Inferior parietal cortex (tissue), 1 donor: Measurements from ENCODE around the gene HIF1A.
A peak's percentile ranks its signal among the peaks of the same experiment; 100 is the strongest.
"Not testable (repeated sequence)": the region's sequence is repeated elsewhere in the genome, so short reads cannot be mapped to it uniquely, and the experiment has no call there.

Experiments used
- DNase-seq: peaks from one replicate; pipeline ENCODE4 v3.0.0-alpha.2; 2016; ENCODE audit errors: extremely low spot score

Gene HIF1A

DNA sequence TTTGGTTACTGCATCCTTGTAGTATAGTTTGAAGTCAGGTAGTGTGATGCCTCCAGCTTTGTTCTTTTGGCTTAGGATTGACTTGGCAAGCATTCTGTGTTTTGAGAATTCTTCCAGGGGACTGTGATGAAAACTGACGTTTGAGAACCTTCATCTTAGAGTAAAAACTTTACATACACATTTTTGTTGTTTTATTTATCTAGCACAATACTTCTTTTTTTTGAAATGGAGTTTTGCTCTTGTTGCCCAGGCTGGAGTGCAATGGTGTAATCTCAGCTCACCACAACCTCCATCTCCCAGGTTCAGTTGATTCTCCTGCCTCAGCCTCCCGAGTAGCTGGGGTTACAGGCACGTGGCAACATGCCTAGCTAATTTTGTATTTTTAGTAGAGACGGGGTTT, 13.4 kb downstream of the HIF1A start:
- DNase-seq, result not testable (repeated sequence)

DNA sequence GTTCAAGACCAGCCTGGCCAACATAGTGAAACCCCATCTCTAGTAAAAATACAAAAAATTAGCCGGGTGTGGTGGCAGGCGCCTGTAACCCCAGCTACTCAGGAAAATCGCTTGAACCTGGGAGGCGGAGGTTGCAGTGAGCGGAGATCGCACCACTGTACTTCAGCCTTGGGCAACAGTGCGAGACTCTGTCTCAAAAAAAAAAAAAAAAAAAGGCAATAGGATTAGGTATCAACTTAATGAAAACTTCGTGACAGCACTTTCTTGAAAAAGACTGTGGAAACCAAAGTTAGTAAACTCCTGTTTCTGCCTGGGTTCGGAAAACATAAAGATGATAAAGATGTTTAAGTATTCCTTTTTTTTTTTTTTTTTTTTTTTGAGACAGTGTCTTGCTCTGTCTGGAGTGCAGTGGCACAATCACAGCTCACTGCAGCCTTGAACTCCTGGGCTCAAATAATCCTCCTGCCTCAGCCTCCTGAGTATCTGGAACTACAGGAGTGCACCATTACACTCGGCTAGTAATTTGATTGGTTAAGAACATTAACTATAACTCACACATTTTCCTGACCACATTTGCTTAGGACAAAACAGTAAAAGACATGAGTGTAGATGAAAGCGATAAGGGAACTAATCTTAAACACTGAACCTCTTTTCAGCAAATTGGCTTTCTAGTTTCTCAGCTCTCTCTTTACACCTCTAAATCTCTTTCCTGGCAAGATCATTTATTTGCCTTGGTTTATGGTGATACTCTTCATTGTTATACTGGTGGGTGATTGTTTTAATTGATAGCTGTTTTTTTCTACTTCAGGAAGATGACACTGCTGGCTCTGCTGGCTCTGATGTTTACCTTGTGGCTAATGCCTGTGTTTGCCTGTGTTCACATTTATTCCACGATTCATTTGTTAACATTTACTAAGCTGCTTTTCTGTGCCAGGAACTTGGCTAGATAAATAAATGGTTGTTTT, 15.8 kb downstream of the HIF1A start:
- no peak for DNase-seq

DNA sequence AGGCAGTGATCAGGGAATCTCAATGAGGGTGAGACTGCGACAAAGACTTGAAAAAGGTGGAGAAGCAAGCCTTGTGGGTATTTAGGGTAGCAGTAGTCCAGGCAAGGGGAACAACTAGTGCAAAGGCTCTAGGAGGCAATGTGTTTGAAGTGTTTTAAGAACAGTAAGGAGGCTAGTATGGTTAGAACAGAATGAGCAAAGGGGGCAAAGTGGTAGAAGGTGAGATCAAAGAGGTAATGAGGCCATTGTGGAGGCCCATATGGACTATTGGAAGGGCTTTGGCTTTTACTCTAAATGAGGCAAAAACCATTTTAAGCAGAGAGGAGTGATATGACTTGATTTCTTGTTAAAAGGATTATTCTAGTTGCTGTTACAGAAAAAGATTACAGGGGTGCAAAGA, 16.8 kb downstream of the HIF1A start:
- no peak for DNase-seq

DNA sequence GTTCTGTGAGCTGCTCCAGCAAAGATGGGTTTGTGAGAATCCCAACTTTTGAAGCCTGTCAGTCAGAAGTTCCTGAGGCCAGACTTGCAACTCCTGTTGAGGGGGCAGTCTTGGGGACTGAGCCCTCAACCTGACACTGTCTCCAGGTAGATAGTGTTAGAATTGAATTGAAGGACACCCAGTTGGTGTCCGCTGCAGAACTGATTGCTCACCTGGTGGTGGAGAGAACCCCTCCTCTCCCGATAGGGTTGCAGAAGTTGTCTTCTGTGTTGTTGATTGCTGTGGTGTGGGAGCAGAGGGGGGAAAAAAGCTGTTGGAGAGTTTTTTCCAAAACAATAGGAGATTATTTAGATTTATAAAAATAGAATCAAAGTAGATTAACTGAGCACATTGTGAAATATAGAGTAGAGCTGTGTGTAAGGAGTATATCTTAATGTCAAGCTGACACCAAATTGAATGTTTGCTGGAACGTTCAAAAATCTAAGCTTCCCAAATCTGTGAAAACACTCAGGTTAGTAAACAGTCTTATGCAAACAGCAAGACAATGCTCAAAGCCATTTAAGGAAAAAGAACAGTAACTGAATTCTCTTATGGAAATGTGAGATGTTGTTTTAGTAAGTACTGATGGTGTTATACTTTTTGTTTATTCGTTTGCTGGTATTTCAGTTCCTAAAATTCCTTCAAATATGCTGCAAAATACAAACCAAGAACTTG, 18.6 kb downstream of the HIF1A start:
- no peak for DNase-seq

DNA sequence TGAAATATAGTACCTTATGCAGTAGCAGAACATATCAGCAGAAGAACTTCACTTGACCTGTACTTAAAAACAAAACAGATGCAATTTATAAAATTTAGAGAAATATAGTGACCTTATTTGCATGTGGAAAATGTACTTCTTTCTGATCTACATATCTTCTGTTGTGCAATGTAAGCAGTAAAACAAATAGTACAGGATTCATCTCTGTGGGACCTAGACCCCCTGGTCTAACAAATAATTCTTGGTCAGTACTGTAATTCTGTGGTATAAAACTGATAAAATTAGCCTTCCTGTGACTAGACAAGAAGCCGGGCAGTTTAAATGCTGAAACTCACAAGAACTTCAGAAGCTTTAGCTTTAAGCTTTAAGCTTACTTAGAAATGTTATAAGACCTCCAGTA, 21.6 kb downstream of the HIF1A start:
- no peak for DNase-seq

DNA sequence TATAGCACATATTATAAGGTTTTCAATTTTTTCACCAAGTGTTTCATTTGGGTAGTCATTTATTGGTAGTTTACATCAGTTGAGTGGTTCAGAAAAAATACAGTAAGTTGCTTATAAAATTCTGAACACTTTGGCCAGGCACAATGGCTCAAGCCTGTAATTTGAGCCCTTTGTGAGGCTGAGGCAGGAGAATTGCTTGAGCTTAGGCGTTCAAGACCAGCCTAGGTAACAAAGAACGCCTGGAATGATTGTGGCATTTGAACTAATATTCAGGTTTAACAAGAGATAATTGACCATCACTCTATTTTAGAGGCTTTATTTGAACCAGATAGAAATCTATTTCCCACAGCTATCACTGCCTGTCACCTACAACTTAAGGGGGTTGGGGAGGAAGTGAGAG, 22.7 kb downstream of the HIF1A start:
- no peak for DNase-seq

DNA sequence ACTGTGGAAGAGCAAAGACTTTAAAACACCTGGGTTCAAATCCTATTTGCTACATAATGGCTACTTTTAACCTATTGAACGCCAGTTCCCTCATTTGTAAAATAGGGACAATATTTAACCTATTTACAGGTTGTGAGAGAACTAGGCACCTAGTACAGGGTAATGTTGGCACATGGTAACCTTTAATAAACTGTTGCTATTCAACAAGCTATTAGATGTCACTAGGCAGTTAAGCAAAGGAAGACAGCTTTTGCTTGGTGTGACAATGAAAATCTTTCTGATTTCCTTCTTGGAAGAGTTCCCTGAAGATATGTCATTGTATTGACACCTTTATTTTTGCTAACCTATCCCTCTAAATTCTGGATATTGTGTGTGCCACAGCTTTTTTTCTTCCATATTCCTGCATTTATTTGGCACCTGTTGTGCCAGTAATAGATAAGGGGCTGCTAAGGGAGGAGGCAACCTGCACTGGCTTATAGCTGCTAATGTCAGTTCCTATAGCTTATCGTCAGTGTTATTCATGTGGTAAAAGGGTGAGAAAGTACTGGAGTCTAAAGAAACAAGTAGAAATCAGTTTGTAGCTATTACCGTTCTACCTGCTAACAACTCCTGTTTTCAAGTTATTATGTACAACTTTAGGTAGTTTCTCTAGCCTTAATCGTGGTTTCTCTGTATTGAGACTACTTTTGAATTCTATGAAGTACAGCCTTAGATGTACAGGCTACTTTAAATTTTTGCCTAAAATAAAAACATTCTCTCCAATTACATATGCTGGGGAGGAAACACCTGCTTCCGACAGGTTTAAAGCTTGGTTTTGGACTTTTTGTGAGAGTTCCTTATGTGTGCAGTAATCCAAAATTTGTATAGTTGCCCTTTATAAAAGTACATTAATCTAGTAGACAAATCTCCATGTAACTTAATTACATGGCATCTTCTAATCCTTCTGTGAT, 24.3 kb downstream of the HIF1A start:
- no peak for DNase-seq

DNA sequence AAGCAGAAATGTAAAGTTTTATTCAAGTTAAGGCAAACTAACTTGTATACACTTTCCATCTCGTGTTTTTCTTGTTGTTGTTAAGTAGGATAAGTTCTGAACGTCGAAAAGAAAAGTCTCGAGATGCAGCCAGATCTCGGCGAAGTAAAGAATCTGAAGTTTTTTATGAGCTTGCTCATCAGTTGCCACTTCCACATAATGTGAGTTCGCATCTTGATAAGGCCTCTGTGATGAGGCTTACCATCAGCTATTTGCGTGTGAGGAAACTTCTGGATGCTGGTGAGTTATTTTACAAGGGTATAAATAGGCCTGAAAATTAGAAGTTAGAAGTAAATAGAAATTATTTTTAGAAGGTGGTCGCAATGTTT, 25.0 kb downstream of the HIF1A start:
- DNase-seq, result no peak

DNA sequence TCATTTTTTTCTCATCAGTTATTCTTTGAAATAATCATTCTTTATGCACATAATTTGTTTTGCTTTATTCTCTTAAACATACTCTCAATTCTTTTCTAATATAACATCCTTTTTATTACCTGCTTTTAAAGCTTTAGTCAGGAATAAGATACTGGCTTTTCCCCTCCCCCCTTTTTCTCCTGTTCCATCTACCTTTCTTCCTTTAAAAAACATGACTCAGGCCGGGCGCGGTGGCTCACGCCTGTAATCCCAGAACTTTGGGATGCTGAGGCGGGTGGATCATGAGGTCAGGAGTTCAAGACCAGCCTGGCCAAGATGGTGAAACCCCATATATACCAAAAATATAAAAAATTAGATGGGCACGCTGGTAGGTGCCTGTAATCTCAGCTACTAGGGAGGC, 25.4 kb downstream of the HIF1A start:
- DNase-seq, result no peak

DNA sequence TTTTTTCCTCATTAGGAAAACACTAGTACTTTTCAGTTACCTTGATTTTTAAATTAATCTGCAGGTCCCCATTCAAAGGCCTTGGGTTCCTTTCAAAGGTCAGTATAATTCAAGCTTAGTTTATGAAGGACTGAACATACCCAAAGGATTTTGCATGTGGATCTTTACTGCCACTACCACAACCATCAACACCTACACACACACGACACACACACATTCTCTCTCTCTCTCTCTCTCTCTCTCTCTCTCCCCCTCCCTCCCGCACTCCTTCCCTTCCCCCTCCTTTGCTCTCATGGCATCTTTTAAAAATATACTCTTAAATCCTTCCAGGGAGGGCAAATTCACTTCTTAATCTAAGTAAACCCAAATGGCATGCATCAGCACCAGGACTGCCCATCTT, 28.8 kb downstream of the HIF1A start:
- no peak for DNase-seq

DNA sequence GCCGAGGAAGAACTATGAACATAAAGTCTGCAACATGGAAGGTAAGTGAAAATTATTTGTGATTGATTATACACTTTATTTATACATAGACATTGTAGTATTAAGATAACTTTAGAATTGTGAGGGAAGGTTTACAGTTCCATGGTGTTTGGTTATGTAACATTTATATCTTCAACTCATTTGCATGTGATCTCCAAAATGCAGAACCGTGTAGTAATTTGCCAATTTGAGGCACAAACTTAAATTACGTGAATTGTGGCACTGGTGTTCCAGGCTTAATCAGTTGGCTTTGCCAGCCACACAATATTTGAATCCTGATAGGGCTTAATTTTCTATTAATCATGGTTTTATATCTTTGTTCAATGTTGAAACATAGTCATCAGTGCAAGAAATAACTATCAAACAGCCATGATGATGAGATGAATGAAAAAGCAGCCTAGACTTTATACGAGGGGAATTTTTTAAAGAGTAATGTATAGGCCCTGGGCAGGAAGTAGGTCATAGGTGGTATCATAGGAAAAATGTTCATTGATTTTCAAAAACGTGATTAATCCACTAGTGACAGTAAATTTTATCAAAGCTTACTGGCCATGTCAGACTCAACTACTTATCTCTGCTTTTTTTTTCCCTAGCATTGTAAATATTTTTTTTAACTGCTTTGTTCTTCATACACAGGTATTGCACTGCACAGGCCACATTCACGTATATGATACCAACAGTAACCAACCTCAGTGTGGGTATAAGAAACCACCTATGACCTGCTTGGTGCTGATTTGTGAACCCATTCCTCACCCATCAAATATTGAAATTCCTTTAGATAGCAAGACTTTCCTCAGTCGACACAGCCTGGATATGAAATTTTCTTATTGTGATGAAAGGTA, 31.7 kb downstream of the HIF1A start:
- DNase-seq, result no peak

DNA sequence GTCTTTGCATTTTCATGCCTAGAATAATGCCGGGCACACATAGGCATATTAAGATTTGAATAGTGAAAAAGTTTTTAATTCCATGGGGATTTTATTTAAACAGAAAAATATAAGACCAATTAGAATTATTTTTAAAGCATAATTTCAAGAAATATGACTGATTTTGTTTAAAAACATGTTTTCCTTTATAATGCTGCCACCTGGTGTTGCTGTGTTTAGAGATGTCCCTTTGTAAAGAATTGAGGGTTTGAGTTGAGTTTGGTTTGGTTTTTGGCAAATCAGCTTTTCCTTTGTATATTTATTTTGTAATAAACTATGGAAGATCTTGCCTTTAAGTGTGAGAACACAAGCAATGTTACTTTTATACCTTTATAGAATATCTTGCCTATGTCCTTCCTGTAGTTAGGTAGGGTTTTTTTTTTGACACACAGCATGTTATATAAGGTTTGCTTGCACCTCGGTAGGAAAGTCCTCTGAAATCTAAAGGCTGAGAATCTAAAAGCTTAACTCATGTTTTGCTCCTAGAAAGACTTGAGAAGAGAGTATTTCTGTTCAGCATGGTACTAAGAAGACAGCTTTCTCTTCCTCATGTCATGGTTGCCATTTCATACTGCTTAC, 35.6 kb downstream of the HIF1A start:
- peak; percentile 51 for DNase-seq

DNA sequence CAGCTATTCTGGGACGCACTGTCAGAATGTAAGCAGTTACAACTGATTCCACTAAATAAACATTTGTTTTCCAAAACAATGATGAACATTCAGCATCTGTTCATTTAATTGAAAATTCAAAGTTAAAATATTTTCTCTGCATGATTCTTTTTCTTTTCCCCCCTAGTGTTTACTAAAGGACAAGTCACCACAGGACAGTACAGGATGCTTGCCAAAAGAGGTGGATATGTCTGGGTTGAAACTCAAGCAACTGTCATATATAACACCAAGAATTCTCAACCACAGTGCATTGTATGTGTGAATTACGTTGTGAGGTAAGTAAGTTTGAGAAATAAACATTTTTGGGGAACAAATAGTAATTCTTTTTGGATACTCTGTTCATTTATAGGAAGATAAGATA, 38.7 kb downstream of the HIF1A start:
- no peak for DNase-seq

DNA sequence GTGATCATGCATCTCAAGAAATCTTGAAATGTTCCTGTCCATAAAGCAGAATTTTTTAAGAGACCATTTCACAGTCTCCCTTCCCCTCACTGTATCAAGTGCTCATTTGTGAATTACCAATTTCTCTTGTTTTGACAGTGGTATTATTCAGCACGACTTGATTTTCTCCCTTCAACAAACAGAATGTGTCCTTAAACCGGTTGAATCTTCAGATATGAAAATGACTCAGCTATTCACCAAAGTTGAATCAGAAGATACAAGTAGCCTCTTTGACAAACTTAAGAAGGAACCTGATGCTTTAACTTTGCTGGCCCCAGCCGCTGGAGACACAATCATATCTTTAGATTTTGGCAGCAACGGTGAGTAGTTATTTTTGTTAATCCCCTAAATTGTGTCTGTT, 41.4 kb downstream of the HIF1A start:
- DNase-seq, result no peak

DNA sequence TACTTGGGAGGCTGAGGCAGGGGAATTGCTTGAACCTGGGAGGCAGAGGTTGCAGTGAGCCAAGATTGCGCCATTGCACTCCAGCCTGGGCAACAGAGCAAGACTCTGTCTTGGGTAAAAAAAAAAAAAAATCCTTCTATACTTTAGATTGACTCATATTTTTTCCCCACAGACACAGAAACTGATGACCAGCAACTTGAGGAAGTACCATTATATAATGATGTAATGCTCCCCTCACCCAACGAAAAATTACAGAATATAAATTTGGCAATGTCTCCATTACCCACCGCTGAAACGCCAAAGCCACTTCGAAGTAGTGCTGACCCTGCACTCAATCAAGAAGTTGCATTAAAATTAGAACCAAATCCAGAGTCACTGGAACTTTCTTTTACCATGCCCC, 42.6 kb downstream of the HIF1A start:
- no peak for DNase-seq

DNA sequence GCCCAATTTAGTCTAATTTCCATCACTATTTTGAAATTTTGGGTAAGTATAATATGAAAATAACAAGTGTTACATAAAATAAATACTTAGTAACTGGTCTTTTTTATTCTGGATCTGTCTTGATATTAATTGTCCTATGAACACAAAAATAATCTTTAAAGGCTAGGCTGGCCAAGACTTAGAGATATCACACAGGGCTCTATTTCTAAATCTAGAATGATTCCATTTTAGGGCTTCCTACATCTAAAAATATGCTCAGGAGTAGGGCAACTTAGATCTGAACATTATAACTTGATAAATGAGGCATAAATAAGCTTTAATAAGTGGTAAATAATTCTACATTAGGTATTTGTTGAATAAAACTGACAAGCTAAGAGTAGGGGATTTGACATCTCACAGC, 43.8 kb downstream of the HIF1A start:
- DNase-seq, result no peak

DNA sequence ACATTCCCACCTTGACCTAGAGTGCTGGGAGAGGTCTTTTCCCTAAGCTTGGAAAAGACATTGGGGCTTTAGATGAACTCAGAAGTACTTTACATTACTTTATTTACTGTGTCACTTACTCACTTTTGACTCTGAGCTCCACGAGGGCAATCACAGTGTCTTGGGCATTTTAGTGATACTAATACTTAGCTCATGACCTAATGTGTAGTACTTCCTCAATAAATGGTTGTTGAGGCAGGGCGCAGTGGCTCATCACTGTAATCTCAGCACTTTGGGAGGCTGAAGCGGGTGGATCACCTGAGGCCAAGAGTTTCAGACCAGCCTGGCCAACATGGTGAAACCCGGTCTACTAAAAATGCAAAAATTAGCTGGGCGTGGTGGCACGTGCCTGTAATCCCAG, 47.1 kb downstream of the HIF1A start:
- DNase-seq, result no peak

DNA sequence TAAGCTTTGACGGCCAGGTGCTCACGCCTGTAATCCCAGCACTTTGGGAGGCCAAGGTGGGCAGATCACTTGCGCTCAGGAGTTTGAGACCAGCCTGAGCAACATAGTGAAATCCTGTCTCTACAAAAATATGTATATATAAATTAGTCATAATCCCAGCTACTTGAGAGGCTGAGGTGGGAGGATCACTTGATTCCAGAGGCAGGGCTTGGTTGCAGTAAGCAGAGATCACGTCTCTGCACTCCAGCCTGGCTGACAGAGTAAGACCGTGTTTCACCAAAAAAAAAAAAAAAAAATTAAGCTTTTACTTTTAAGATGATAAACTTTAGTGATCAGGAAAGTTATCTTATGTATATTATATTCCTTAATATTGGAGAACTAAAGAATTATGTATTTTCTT, 48.9 kb downstream of the HIF1A start:
- no peak for DNase-seq

DNA sequence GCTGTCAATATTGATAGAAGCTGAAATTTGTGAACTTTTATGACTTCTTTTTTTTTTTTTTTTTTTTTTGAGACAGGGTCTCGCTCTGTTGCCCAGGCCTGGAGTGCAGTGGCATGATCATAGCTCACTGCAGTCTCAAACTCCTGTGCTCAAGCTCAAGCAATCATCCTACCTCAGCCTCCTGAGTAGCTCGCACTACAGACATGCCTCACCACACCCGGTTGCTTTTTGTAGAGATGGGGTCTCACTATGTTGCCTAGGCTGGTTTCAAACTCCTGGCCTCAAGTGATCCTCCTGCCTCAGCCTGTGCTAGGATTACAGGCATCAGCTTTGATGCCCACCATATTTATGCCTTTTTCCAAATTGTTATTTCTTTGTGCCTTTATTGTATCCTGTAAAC, 51.0 kb downstream of the HIF1A start:
- not testable (repeated sequence) for DNase-seq

DNA sequence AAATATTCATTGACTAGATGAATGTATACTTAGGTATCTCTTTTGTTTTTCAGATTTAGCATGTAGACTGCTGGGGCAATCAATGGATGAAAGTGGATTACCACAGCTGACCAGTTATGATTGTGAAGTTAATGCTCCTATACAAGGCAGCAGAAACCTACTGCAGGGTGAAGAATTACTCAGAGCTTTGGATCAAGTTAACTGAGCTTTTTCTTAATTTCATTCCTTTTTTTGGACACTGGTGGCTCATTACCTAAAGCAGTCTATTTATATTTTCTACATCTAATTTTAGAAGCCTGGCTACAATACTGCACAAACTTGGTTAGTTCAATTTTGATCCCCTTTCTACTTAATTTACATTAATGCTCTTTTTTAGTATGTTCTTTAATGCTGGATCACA, 51.6 kb downstream of the HIF1A start:
- DNase-seq, result no peak

DNA sequence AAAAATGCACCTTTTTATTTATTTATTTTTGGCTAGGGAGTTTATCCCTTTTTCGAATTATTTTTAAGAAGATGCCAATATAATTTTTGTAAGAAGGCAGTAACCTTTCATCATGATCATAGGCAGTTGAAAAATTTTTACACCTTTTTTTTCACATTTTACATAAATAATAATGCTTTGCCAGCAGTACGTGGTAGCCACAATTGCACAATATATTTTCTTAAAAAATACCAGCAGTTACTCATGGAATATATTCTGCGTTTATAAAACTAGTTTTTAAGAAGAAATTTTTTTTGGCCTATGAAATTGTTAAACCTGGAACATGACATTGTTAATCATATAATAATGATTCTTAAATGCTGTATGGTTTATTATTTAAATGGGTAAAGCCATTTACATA, 52.0 kb downstream of the HIF1A start:
- DNase-seq, result no peak
